Transverse colon (tissue), 3 donors: ENCODE data around the gene CHD2.

Source experiments
- CTCF ChIP-seq, 5 experiments: fragments of 200-600 bp in 3 of 5; fragments of 450-650 bp in 2 of 5; sonication (generic) in 3 of 5; IDR thresholded peaks; 1 replicate in 2 of 5; 2 replicates in 3 of 5; pipeline ENCODE4 v1.5.1; 2016 to 2017; ENCODE audit warnings: antibody characterized with exemption in 5 of 5, inconsistent platforms in 3 of 5, mild to moderate bottlenecking in 2 of 5, moderate library complexity in 1 of 5
- POLR2A ChIP-seq: fragments of 450-650 bp; IDR thresholded peaks from one replicate; pipeline ENCODE4 v1.6.1; 2016; ENCODE audit warnings: antibody characterized with exemption, mild to moderate bottlenecking, moderate library complexity

DNA sequence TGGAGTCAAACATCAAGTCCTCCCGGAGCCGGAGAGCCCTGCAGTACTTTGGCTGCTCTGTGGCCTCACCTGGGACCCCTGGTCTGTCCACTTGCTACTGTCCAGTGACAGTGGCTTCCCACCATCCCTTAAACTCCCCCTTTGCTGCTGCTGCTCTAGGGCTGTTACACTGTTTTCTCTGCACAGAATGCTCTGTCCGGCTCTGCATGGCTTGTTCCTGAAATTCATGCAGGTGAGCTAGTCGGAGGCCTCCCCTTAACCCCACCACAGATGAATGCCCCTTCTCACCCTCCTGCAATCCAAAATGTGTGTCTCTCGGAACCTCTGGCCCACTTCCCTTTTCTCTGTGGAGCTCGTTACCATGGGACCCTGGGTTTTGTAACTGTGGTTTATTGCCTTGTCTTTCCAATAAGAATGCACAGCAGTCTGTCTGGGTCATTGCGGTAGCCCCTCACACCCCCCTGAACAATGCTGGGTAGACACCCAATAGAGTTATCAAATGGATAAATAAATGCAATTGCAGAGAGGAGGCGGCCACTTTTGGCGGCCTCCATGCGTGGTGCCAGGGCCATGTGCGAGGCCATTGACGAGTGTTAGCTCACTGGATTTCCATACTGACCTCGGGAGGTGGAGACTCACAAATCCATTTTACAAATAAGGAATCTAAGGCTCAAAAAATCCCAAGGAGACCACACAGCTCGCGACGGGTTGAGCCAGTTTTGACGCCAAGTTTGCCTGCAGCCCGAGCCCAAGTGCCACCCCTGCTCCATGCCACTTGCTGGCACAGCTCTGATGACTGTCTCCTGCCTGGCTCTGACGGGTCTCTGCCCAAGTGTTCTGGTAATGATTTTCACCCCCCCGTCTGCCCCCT lies 140.4 kb downstream of the CHD2 start:
- TF ChIP-seq CTCF (IDR thresholded peaks at IDR 0.05) (no peak), POLR2A (no peak)
